ENCODE measurements around the gene TMED8. TPM values are rescaled to one million over a fixed set of nuclear protein-coding genes. Genes with fewer than 3 reads are reported as not detected.

TMED8 gene
- total and polyA plus RNA-seq, 10 of the 15 experiments (the other 5 are each of a cell fraction or from before 2014, with no cell fraction given): 7.3 to 39.1 (median 26.1) TPM

- Histone ChIP-seq H3K4me1 (ENCODE audit: control insufficient read depth, insufficient read depth, low read length) (no peaks in the 10 kb centered on the region), H3K4me3 (no peak overlapping the region), H3K4me2 (ENCODE audit: control insufficient read depth, insufficient read depth) (no peak overlapping the region), H3K36me3 (ENCODE audit: control insufficient read depth in 2 of 2, insufficient read depth in 2 of 2, low read length in 1 of 2) (peaks cover 0 to 4% of the 10 kb centered on the region in 2 experiments; a peak in 1 of 4 replicates), H3K27ac (ENCODE audit: control insufficient read depth, insufficient read depth) (no peak overlapping the region), H3K27me3 (replicated peaks in 1 of 2; ENCODE audit: control insufficient read depth in 2 of 2, insufficient read depth in 2 of 2, low read length in 1 of 2) (no peaks in the 10 kb centered on the region), H3K79me2 (ENCODE audit: control insufficient read depth, insufficient read depth, low read length) (no peaks in the 10 kb centered on the region), H4K20me1 (ENCODE audit: control insufficient read depth, insufficient read depth) (no peaks in the 10 kb centered on the region), H2AFZ (ENCODE audit: control insufficient read depth, low read depth, low read length) (no peak overlapping the region), H3K9ac (ENCODE audit: control insufficient read depth, insufficient read depth, low read length) (no peak overlapping the region), H3K9me3 (replicated peaks; ENCODE audit: control insufficient read depth, insufficient read depth, low read length) (no peaks in the 10 kb centered on the region)
- RAD21 ChIA-PET (ENCODE audit: unreplicated experiment): no interaction called here
- WGBS (ENCODE audit: insufficient coverage, insufficient replicate concordance, low lambda C conversion rate, missing lambda C conversion rate): 95% methylated on average over 4 of the region's 4 CpGs
- intact Hi-C loops (cut with micrococcal nuclease; ENCODE audit: unreplicated experiment): no loop called here
- in situ Hi-C loops (cut with MboI): no loop called here
- TF ChIP-seq ZNF592 (IDR thresholded peaks at IDR 0.05): no peak
- no peak for TF ChIP-seq POU2F2 (IDR thresholded peaks at IDR 0.05; ENCODE audit: borderline replicate concordance, low read depth, low read length)
- TF ChIP-seq RB1 (IDR thresholded peaks at IDR 0.05; ENCODE audit: borderline replicate concordance): no peak
- no peak for TF ChIP-seq HDGF (IDR thresholded peaks at IDR 0.05)
- TF ChIP-seq MXI1 (IDR thresholded peaks at IDR 0.05; ENCODE audit: low read depth, low read length): no peak
- TF ChIP-seq NBN (IDR thresholded peaks at IDR 0.05): no peak
- TF ChIP-seq MEF2B (IDR thresholded peaks at IDR 0.05; ENCODE audit: partially characterized antibody, poor library complexity, severe bottlenecking): no peak
- TF ChIP-seq PAX8 (IDR thresholded peaks at IDR 0.05): no peak
- no peak for TF ChIP-seq BRCA1 (IDR thresholded peaks at IDR 0.05; ENCODE audit: low read depth, low read length)
- TF ChIP-seq POLR2AphosphoS5 (IDR thresholded peaks at IDR 0.05; ENCODE audit: low read length): no peak
- DNase-seq (ENCODE audit: low read depth, low spot score): no peak
- POLR2A ChIA-PET: no interaction called here
- CTCF ChIA-PET: interaction anchor here (1.4 to 8.6 kb wide), 3 partner anchors 14 to 254 kb away, joined by 5 to 158 read pairs (median 13); no protein-coding TSS in a partner anchor
- BruUV-seq (replicated peaks): no TSS peak
- SMC1A ChIA-PET (ENCODE audit: uncharacterized antibody, unreplicated experiment): interaction anchor here (2.4 kb wide), 1 partner anchor 16 kb away, joined by 21 read pairs; no protein-coding TSS in a partner anchor
- ATAC-seq: no peak
- no peak for FAIRE-seq
Measured at GRCh38 chr14:77299771-77300170, 77.1 kb downstream of the TMED8 start.
